Stimulated activated CD4-positive, alpha-beta T cell treated with anti-CD3 and anti-CD28 coated beads, Interleukin-1b, Interleukin-23, amount 100 ng/mL, for 4 hours (primary cell): ENCODE data around the gene PLRG1.
"Not testable (repeated sequence)": the region's sequence is repeated elsewhere in the genome, so short reads cannot be mapped to it uniquely, and the experiment has no call there.

Source experiments
- DNase-seq, 2 donors: peaks; one replicate each; pipeline ENCODE4 v3.0.0-alpha.2; 2020; ENCODE audit warnings: low read depth in 2 of 2

PLRG1 gene

GRCh38 chr4:154549894-154550790 is at the start of gene PLRG1:
PLRG1 (minus strand) TSS chr4:154550400; CDS start chr4:154550308, 92 bp downstream.
- DNase-seq: peak; percentile 95

- no peak for DNase-seq
Observed at GRCh38 chr4:154597798-154598774, 47.9 kb upstream of the PLRG1 start.

GRCh38 chr4:154597281-154597680 is 47.1 kb upstream of the PLRG1 start:
- not testable (repeated sequence) for DNase-seq

GRCh38 chr4:154595807-154596206 is 45.6 kb upstream of the PLRG1 start:
- DNase-seq: no peak

- not testable (repeated sequence) for DNase-seq
Observed at GRCh38 chr4:154594343-154594742, 44.1 kb upstream of the PLRG1 start.

DNA sequence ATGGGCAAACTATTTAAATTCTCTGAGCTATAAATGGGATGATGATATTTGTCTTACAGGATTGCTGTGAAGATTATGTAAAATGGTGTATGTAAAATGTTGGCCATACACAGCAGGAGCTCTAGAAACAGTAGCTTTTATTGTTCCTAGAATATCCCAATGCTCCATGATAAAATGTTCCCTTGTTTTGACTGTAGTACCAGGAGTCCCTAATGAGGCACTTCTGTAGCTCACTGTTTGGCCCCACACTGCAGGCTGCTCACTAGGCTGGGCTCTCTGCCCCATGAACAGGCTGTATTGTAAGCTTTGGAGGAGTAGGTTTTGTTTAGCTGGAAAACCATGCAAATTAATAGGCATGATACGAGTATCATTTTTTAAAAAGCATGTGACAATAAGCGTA is 43.7 kb upstream of the PLRG1 start:
- DNase-seq: no peak

DNA sequence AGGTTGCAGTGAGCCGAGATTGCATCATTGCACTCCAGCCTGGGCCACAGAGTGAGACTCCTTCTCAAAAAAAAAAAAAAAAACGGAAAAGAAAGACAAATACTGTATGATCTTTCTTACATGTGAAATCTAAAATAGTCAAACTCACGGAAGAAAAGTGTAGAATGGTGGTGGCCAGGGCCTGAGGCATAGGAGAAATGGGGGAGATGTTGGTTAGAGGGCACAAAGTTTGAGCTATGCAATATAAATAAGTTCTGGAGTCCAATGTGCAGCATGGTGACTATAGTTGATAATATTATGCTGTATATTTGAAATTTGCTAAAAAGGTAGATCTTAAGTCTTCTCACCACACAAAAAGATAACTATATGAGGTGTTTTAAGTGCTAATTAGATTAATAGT is 41.7 kb upstream of the PLRG1 start:
- no peak for DNase-seq

DNA sequence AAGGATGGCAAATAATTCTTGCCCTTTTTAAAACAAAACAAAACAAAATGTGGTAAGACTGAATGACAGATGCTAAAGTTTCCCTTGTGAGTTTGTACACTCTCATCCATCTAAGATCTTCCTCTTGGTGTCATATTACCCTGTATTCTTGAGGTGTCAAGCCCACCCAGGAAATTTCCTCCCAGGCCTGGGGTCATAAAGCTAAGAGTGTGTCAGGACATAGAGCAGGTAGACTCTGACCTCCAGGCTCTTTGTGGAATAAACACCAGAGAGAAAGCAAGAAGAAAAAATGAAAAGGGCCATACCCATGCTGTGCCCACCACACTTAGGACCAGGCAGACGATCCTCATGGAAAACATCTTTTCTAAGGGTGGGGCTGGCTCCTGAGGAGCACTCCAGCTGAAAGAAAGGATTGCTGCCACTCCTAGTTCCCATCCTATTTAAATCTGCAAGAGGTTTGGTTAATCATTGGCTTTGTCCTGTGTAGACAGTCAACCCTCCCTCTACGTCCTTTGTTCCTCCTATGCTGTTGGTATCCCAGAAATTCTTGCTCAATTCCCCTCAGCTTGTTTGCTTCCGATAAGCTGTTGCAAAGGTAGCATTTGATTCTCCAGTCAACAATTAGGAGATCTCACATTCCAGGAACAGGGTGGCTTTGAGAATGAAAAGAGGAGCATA is 40.3 kb upstream of the PLRG1 start, which contains the start of gene FGA:
Gene FGA (minus strand): TSS at position 414 of the 678 bp plus-strand sequence. CDS start 55 bp downstream, at position 359.
- DNase-seq: no peak

DNA sequence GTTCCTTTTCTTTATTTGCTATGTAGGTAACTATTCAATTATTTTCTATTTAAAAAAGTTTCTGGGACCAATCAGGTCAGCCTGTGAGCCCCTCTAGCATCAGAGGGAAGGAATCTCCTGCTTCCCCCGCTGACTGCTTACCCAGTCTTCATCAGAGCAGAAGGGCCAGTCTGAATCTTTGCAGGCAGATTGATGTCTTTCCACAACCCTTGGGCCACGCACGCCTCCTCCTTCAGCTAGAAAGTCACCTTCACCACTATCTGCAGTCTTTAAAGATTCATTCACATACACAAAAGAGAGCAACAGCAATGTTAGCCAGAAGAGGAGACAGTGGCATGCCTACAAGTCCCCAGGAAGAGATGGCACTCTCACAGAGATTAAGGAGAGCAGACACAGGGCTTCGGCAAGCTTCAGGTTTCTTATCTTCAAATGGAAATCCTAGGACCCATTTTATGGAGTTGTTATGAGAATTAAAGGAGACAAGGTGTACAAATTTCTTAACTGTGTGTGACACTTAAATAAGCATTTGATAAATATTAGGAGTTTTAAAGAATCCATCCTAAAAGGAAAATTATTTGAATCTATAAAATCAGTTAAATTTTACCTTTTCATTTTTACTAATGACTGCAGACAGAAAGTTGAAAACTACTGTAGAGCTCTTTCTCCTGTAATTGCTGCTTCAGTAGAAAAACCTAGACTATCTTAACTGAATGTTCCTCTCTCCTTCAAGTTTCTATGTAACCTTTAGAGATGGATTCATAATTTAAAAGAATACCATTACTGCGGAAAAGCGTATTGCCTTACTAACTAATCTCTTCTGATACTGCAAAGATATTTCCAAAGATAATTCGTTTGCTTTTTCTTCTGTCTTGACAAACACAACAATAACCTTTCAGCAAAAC is 39.3 kb upstream of the PLRG1 start:
- no peak for DNase-seq

DNA sequence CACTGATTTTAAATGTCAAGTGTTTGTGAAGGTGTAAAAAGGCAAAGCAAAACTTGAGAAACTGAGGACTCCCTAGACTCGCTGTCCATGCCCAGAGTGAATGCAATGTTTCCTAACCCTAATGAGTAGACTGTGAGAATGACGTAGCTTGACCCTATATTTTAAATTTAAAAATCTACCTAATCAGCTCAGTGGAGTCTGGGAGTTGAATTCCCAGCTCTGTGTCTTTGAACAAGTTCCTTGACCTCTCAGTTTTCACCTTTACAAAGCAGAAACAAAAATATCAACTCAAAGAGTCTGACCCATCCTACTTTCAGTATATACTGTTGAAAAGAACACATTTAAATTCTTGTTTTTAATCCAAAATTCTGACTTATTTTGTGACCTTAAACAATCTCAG is 38.0 kb upstream of the PLRG1 start:
- DNase-seq: no peak

DNA sequence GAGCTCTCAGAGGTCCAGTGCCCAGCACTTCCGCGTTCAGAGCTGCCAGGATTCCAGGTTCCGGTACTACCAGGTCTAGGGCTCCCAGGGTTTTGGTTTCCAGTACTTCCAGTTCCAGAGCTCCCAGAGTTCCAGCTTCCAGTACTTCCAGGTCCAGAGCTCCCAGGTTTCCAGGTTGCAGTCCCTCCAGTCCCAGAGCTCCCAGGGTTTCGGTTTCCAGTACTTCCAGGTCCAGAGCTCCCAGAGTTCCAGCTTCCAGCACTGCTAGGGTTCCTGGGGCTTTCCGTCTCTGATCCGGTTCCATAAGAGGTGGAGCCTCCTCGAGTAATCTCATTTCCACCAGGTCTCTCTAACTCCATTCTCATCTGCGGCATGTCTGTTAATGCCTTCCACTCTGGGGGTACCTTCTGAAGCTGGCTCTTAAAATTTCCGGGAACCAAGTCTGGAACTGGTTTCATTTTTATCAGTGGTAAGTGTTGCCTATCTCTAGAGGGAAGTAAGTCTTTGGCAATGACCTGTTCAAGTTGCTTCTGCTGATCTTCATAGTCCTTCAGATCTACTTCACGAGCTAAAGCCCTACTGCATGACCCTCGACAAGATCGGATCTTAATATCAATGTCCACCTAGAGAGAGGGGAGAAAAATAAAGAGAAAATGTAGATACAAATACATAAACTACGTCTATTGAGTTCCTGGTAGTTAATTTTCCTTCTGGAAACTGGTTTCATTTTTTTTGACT is 36.3 kb upstream of the PLRG1 start:
- no peak for DNase-seq

DNA sequence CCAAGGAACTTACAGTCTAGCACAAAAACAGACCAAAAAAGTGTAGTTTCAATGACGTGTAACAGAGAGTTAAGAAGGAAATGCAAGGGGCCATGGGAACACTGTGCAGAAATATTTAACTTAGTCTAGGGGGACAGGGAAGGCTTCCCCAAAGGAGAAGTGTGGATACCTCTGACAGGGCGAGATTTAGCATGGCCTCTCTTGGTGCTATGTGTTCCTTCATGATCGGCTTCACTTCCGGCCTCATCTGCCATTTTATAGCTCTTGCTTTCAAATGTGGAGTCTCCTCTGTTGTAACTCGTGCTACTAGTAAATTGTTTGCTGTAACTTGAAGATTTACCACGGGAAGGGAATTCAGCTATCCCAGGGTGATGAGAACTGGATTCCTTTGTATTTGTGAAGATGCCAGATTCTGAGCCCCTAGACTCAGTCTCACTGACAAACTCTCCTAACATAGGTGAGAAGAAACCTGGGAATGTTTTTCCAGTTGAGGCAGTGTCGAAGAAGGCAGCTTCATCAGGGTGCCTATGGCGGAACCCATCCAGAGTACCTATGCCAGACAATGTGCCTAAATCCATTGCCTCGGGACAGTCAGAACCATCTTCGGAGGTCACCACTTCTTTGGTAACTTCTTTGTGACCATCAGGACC is 35.3 kb upstream of the PLRG1 start:
- DNase-seq: no peak

DNA sequence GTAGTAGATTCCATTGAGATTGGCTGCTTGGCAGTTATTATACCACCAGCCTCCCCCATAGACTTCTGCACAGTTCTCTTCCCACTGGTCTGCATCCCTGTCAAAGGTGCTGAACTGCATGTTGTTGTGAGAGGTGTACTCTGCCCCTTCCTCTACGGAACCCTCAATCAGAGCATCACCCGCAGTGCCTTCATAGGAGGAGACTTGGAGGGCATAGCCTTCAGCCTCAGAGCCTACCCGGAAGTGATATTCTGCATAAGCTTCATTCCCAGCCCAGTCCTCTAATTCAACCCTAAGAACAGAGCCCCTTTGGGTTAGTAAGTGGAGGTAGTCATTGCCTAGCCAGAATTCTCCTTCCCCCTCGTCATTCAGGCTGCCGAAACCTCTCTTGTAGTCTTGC is 34.1 kb upstream of the PLRG1 start:
- no peak for DNase-seq

GRCh38 chr4:154583677-154584076 is 33.5 kb upstream of the PLRG1 start:
- no peak for DNase-seq

DNA sequence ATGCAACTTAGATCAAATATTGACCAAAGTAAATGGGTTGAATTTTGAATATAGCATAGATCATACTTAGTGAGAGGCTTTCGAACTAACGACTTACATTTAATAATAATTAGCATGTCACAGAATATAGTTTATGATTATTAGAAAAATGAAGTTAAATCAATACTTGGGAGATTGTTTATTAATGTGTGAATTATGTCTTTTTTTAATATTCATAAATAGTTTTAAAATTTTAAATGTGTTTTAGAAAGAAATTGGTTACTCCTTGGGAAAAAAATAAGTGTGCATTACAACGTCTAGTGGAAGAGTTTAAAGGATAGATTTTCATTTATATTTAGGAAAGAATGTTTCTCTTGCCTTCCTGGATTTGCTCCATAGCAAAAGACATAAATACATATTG is 33.0 kb upstream of the PLRG1 start:
- DNase-seq: no peak

- DNase-seq: no peak
Observed at GRCh38 chr4:154582723-154583122, 32.5 kb upstream of the PLRG1 start.

- no peak for DNase-seq
Observed at GRCh38 chr4:154579927-154580326, 29.7 kb upstream of the PLRG1 start.

DNA sequence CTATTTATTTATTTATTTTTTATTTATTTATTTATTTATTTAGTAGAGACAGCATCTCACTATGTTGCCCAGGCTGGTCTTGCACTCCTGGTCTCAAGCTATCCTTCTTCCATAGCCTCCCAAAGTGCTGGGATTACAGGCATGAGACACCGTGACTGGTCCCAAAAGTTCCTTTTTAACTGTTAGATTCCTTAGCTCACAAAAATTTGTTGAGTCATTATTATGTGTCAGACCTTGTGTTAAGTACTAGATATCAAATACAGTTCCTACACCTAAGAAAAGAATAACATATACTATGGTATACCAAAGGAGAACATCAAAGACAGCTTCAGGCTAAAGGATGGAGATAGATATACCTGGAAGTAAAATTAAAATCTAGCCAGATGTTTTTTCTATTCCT is 28.7 kb upstream of the PLRG1 start:
- DNase-seq: no peak

- DNase-seq: no peak
Observed at GRCh38 chr4:154577324-154577723, 27.1 kb upstream of the PLRG1 start.

GRCh38 chr4:154574311-154574710 is 24.1 kb upstream of the PLRG1 start:
- DNase-seq: no peak
